ENCODE results near the gene TMOD3.

DNA sequence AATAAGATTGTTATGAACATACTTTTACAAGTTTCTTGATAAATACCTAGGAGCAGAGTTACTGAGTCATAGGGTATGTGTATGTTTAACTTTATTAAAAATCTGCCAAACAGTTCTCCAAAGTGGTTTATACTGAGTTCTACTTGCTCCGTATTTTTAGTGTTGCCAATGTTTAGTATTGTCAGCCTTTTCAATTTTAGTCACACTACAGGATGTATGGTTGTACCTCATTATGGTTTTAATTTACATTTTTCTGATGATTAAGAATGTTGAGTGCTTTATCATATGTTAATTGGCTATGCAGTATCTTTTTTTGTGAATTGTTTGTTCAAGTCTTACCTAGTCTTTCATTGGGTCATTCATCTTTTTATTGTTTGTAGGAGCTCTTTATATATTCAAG, 4.3 kb downstream of the TMOD3 start:
- TF ChIP-seq CTCF (IDR thresholded peaks at IDR 0.05) (no peak), EZH2phosphoT487 (IDR thresholded peaks at IDR 0.05) (no peak)

Data from neural progenitor cell (in vitro differentiated cells).